ENCODE measurements around the gene PCDHGC3. TPM values are rescaled to one million over a fixed set of nuclear protein-coding genes. Genes with fewer than 3 reads are reported as not detected.
A peak's percentile ranks its signal among the peaks of the same experiment; 100 is the strongest.

PCDHGC3 gene
- total RNA-seq, 1 donor from 2014 or later = 14.7 TPM

- Mint-ChIP-seq H3K4me1 (peaks cover 42% of the 10 kb centered on the region), H3K27me3 (ENCODE audit: insufficient read depth, low read depth) (peaks cover 5% of the 10 kb centered on the region), H3K9me3 (peaks cover 14% of the 10 kb centered on the region), H3K27ac (peak overlapping the region; percentile 81), H3K4me3 (peak overlapping the region; percentile 37), H3K36me3 (peaks cover 44% of the 10 kb centered on the region)
- Histone ChIP-seq H3K27me3 (peaks cover 37% of the 10 kb centered on the region), H3K27ac (peak overlapping the region; percentile 31), H3K4me1 (peaks cover 34% of the 10 kb centered on the region), H3K4me2 (peak overlapping the region; percentile 74), H4K20me1 (ENCODE audit: low read depth) (peaks cover 33% of the 10 kb centered on the region), H3K9ac (no peak overlapping the region), H3K9me3 (ENCODE audit: low read depth) (no peaks in the 10 kb centered on the region), H3K36me3 (no peaks in the 10 kb centered on the region), H3K79me2 (ENCODE audit: low read depth) (no peaks in the 10 kb centered on the region), H3K4me3 (peak overlapping the region; percentile 36), H2AFZ (replicated peaks) (no peak overlapping the region), H3F3A (ENCODE audit: low read depth) (peaks cover 20% of the 10 kb centered on the region)
- DNase-seq (ENCODE audit: low spot score) = no peak
- no peak for TF ChIP-seq EZH2 (IDR thresholded peaks at IDR 0.05)
- TF ChIP-seq EZH2phosphoT487 (IDR thresholded peaks at IDR 0.05) = no peak
- TF ChIP-seq CTCF (IDR thresholded peaks at IDR 0.05) = no peak
Measured at GRCh38 chr5:141495453-141495811, 19.7 kb downstream of the PCDHGC3 start.

- H3K9me3 Mint-ChIP-seq = peaks cover 8% of the 10 kb centered on the region
- H3K27ac Mint-ChIP-seq = peak overlapping the region; percentile 81
- peak overlapping the region; percentile 74 for H3K4me3 Mint-ChIP-seq
Measured at GRCh38 chr5:141496038-141496437, 20.3 kb downstream of the PCDHGC3 start.

GRCh38 chr5:141501761-141502160, 26.0 kb downstream of the PCDHGC3 start:
- H3K79me2 ChIP-seq (ENCODE audit: low read depth) = no peaks in the 10 kb centered on the region
- H3K9ac ChIP-seq = no peak overlapping the region
- no peaks in the 10 kb centered on the region for H3K9me3 ChIP-seq (ENCODE audit: low read depth)
- TF ChIP-seq CTCF (IDR thresholded peaks at IDR 0.05) = no peak
- no peak for TF ChIP-seq EZH2phosphoT487 (IDR thresholded peaks at IDR 0.05)
- no peak for TF ChIP-seq EZH2 (IDR thresholded peaks at IDR 0.05)
- peaks cover under 1% of the 10 kb centered on the region for H3K4me1 ChIP-seq
- H3K9me3 Mint-ChIP-seq = no peaks in the 10 kb centered on the region
- no peak overlapping the region for H3K27ac ChIP-seq
- H3K4me1 Mint-ChIP-seq = peaks cover 25% of the 10 kb centered on the region
- H3K27me3 Mint-ChIP-seq (ENCODE audit: insufficient read depth, low read depth) = peaks cover 4% of the 10 kb centered on the region
- DNase-seq (ENCODE audit: low spot score) = no peak
- peaks cover 1% of the 10 kb centered on the region for H3F3A ChIP-seq (ENCODE audit: low read depth)
- H4K20me1 ChIP-seq (ENCODE audit: low read depth) = peaks cover 4% of the 10 kb centered on the region
- H3K4me3 Mint-ChIP-seq = no peak overlapping the region
- no peak overlapping the region for H2AFZ ChIP-seq (replicated peaks)
- no peak overlapping the region for H3K4me3 ChIP-seq
- H3K4me2 ChIP-seq = no peak overlapping the region
- no peaks in the 10 kb centered on the region for H3K36me3 ChIP-seq
- no peaks in the 10 kb centered on the region for H3K27me3 ChIP-seq
- H3K27ac Mint-ChIP-seq = peak overlapping the region; percentile 73
- peaks cover 46% of the 10 kb centered on the region for H3K36me3 Mint-ChIP-seq

More at GRCh38 chr5:141496038-141496437, 20.3 kb downstream of the PCDHGC3 start:
- H2AFZ ChIP-seq (replicated peaks) = no peak overlapping the region
- peaks cover 27% of the 10 kb centered on the region for H4K20me1 ChIP-seq (ENCODE audit: low read depth)
- peaks cover 34% of the 10 kb centered on the region for H3K4me1 ChIP-seq
- peak overlapping the region; percentile 74 for H3K4me2 ChIP-seq
- no peak overlapping the region for H3K4me3 ChIP-seq
- H3K9ac ChIP-seq = no peak overlapping the region
- peaks cover 31% of the 10 kb centered on the region for H3K27me3 ChIP-seq
- Mint-ChIP-seq H3K4me1 (peaks cover 42% of the 10 kb centered on the region), H3K27me3 (ENCODE audit: insufficient read depth, low read depth) (peaks cover 5% of the 10 kb centered on the region), H3K36me3 (peaks cover 39% of the 10 kb centered on the region)
- no peak overlapping the region for H3K27ac ChIP-seq
- no peaks in the 10 kb centered on the region for H3K79me2 ChIP-seq (ENCODE audit: low read depth)
- TF ChIP-seq CTCF (IDR thresholded peaks at IDR 0.05) = no peak
- TF ChIP-seq EZH2phosphoT487 (IDR thresholded peaks at IDR 0.05) = no peak
- TF ChIP-seq EZH2 (IDR thresholded peaks at IDR 0.05) = no peak
- peaks cover 20% of the 10 kb centered on the region for H3F3A ChIP-seq (ENCODE audit: low read depth)
- no peaks in the 10 kb centered on the region for H3K9me3 ChIP-seq (ENCODE audit: low read depth)
- no peak for DNase-seq (ENCODE audit: low spot score)
- H3K36me3 ChIP-seq = no peaks in the 10 kb centered on the region

Measured in neural progenitor cell (in vitro differentiated cells).